ENCODE measurements around the gene CXXC5. TPM values are rescaled to one million over a fixed set of nuclear protein-coding genes. Genes with fewer than 3 reads are reported as not detected.
"Not testable (repeated sequence)": the region's sequence is repeated elsewhere in the genome, so short reads cannot be mapped to it uniquely, and the experiment has no call there.

Gene CXXC5
- total and polyA plus RNA-seq, 8 donors, result 18.3 to 101 (median 26.5) TPM

- H3K36me3 ChIP-seq, result no peaks in the 10 kb centered on the region
- H3K4me1 ChIP-seq, result peaks cover 39 to 48% (median 44%) of the 10 kb centered on the region in 4 donors
- peaks cover 0 to 36% (median 7%) of the 10 kb centered on the region in 3 donors for H3K27me3 ChIP-seq
- TF ChIP-seq POLR2AphosphoS5 (IDR thresholded peaks at IDR 0.05) (no peak), POLR2A (IDR thresholded peaks at IDR 0.05) (no peak), EP300 (IDR thresholded peaks at IDR 0.05) (no peak)
- TF ChIP-seq, protein P1, sequence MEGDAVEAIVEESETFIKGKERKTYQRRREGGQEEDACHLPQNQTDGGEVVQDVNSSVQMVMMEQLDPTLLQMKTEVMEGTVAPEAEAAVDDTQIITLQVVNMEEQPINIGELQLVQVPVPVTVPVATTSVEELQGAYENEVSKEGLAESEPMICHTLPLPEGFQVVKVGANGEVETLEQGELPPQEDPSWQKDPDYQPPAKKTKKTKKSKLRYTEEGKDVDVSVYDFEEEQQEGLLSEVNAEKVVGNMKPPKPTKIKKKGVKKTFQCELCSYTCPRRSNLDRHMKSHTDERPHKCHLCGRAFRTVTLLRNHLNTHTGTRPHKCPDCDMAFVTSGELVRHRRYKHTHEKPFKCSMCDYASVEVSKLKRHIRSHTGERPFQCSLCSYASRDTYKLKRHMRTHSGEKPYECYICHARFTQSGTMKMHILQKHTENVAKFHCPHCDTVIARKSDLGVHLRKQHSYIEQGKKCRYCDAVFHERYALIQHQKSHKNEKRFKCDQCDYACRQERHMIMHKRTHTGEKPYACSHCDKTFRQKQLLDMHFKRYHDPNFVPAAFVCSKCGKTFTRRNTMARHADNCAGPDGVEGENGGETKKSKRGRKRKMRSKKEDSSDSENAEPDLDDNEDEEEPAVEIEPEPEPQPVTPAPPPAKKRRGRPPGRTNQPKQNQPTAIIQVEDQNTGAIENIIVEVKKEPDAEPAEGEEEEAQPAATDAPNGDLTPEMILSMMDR (IDR thresholded peaks at IDR 0.05), result no peak
- no peak overlapping the region for H3K4me3 ChIP-seq
- 89 to 92% (median 90%) methylated on average over 5 of the region's 5 CpGs for WGBS, 5 donors
- peak overlapping the region in 1 of 5 donors; percentile 75 for H3K27ac ChIP-seq
- H3K9me3 ChIP-seq, result no peaks in the 10 kb centered on the region
- no peak for DNase-seq
- intact Hi-C loops (cut with DNase I; ENCODE audit: low total_unique reads), result no loop called here
Measured at GRCh38 chr5:139712412-139712811, 64.3 kb downstream of the CXXC5 start.

GRCh38 chr5:139713898-139714297 is 65.7 kb downstream of the CXXC5 start:
- H3K4me3 ChIP-seq; H3K36me3 ChIP-seq; intact Hi-C loops (cut with DNase I; ENCODE audit: low total_unique reads); DNase-seq; H3K27ac ChIP-seq: not testable (repeated sequence)
- Histone ChIP-seq H3K9me3 (peaks cover 0 to 11% (median 6%) of the 10 kb centered on the region in 4 donors), H3K4me1 (peaks cover 31 to 34% (median 32%) of the 10 kb centered on the region in 4 donors), H3K27me3 (peaks cover 0 to 36% (median 7%) of the 10 kb centered on the region in 3 donors)
- 92 to 98% (median 97%) methylated on average over 9 to 12 of the region's 12 CpGs for WGBS, 5 donors

GRCh38 chr5:139717221-139717620 is 69.1 kb downstream of the CXXC5 start:
- Histone ChIP-seq H3K27ac (no peak overlapping the region), H3K4me1 (peaks cover 0 to under 1% (median 0%) of the 10 kb centered on the region in 4 donors), H3K27me3 (peaks cover 0 to 3% (median 0%) of the 10 kb centered on the region in 3 donors), H3K4me3 (no peak overlapping the region), H3K9me3 (peaks cover 0 to 12% (median 7%) of the 10 kb centered on the region in 4 donors), H3K36me3 (no peaks in the 10 kb centered on the region)
- no peak for DNase-seq
- WGBS, 5 donors, result 92 to 99% (median 96%) methylated on average over 8 of the region's 8 CpGs
- intact Hi-C loops (cut with DNase I; ENCODE audit: low total_unique reads), result no loop called here
- TF ChIP-seq POLR2A (IDR thresholded peaks at IDR 0.05), result no peak
- TF ChIP-seq, protein P1 (IDR thresholded peaks at IDR 0.05), result no peak
- TF ChIP-seq POLR2AphosphoS5 (IDR thresholded peaks at IDR 0.05), result no peak
- no peak for TF ChIP-seq EP300 (IDR thresholded peaks at IDR 0.05)

DNA sequence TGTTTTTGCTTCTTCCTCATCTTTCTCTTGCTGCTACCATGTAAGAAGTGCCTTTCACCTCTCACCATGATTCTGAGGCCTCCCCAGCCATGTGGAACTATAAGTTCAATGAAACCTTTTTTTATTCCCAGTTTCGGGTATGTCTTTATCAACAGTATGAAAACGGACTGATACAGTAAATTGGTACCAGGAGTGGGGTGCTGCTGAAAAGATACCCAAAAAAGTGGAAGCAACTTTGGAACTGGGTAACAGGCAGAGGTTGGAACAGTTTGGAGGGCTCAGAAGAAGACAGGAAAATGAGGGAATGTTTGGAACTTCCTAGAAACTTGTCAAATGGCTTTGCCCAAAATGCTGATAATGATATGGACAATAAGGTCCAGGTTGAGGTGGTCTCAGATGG is 70.3 kb downstream of the CXXC5 start:
- DNase-seq; intact Hi-C loops (cut with DNase I; ENCODE audit: low total_unique reads); H3K4me1 ChIP-seq; H3K27ac ChIP-seq; H3K4me3 ChIP-seq; H3K27me3 ChIP-seq; H3K36me3 ChIP-seq: not testable (repeated sequence)
- peaks cover 0 to 12% (median 7%) of the 10 kb centered on the region in 4 donors for H3K9me3 ChIP-seq
- 92 to 97% (median 94%) methylated on average over 2 of the region's 2 CpGs for whole genome bisulfite sequencing, 5 donors

GRCh38 chr5:139719970-139720369 is 71.8 kb downstream of the CXXC5 start:
- peaks cover 0 to 12% (median 7%) of the 10 kb centered on the region in 4 donors for H3K9me3 ChIP-seq
- H3K4me3 ChIP-seq; H3K36me3 ChIP-seq; DNase-seq; H3K27ac ChIP-seq; H3K4me1 ChIP-seq; intact Hi-C loops (cut with DNase I; ENCODE audit: low total_unique reads); H3K27me3 ChIP-seq: not testable (repeated sequence)
- 92 to 98% (median 95%) methylated on average over 3 of the region's 3 CpGs for WGBS, 5 donors

DNA sequence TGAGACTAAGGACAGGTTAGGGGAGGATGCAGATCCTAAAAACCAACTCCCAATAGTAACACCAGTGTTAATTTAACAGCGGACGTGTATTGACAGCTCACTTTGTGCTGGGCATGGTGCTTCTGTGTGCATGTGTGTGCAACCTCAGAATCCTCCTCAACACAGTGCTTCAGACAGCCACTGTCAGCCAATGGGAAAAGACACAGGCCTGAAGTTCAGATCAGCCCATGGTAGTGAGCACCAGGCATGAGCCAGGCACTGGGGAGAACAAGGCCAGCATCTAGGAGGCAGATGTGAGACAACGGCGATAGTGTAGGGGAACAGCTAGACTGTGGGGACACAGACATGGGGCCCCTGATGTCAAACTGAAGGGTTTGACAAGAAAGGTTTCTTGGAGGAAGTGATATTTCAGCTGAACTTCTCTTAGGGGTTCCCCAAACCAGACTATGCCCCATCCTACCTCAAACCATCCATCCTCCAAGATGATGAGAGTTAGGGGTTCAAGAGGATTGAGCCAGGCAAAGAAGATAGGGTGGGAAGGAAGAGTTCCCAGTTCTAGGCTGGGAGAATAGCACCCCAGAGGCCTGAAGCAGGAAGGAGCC is 75.9 kb downstream of the CXXC5 start:
- intact Hi-C loops (cut with DNase I; ENCODE audit: low total_unique reads), result no loop called here
- H3K4me3 ChIP-seq, result no peak overlapping the region
- H3K27me3 ChIP-seq, result no peaks in the 10 kb centered on the region
- no peak for DNase-seq
- TF ChIP-seq, protein P1 (IDR thresholded peaks at IDR 0.05), result no peak
- TF ChIP-seq POLR2A (IDR thresholded peaks at IDR 0.05), result no peak
- TF ChIP-seq POLR2AphosphoS5 (IDR thresholded peaks at IDR 0.05), result no peak
- no peak for TF ChIP-seq EP300 (IDR thresholded peaks at IDR 0.05)
- WGBS, 5 donors, result 90 to 95% (median 93%) methylated on average over 4 of the region's 4 CpGs
- H3K36me3 ChIP-seq, result no peaks in the 10 kb centered on the region
- peak overlapping the region in 1 of 5 donors; percentile 40 for H3K27ac ChIP-seq
- H3K9me3 ChIP-seq, result peaks cover 0 to 1% (median 0%) of the 10 kb centered on the region in 4 donors
- H3K4me1 ChIP-seq, result peaks cover 0 to 11% (median 4%) of the 10 kb centered on the region in 4 donors
